Stimulated activated CD8-positive, alpha-beta memory T cell treated with anti-CD3 and anti-CD28 coated beads, Interleukin-7, amount 100 ng/mL, for 24 hours (primary cell): ENCODE measurements around the gene SHROOM4.

ENCODE experiments used
- DNase-seq: peaks from one replicate; pipeline ENCODE4 v3.0.0-alpha.2; 2020; ENCODE audit warnings: low read depth

Gene SHROOM4

DNA sequence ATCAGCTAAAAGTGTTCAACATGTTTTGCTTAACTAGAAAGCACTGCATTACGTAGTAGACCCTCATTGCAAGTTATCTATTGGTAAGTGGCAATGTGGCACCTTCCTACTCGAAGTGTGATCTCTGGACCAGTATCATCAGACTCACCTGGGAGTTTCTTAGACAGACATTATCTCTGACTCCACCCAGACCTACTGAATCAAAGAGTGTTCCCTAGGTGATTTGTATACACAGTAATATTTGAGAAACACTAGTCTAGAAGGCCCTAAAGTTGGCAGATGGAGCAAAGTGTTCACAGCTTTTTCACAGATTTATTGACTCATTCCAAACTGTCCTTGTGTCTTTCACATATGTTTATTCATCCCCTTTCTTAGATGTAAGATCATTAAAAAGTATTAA, 35.7 kb downstream of the SHROOM4 start:
- DNase-seq = no peak

DNA sequence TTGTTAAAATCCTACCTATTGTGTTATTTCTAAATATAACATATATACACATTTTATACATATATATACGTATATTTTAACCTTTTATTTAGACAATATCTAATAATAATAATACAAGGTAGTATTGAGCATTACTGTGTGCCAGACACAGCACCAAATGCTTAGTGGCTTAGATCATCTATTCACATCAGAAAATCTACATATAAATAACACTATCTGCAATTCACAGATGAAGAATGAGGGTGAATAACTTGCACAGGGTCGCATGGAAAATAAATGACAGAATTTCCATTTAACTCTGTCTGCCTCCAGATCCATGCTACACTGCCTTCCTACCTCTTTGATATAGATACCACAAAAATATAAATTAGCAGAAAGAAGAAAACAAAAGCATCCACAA, 37.7 kb downstream of the SHROOM4 start:
- no peak for DNase-seq

DNA sequence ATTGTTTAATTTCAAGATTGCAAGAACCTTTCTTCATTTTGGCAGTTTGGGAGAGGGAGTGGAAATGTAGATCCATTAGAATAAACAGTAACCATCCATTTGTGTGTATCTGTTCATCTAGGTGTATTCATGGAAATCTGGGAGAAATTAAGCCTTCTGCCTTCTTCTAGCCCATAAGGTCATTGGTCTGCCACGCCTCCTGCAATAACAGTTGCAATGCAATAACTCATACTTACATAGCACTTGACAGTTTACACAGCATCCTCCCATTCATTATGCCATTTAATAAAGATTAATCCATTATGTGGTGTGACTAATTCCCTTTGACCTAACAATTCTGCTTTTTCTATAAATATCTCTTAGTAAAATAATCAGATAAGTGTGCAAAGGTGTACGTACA, 42.6 kb downstream of the SHROOM4 start:
- no peak for DNase-seq

GRCh38 chrX:50770702-50771101, 43.3 kb downstream of the SHROOM4 start:
- no peak for DNase-seq

- no peak for DNase-seq
These were observed 44.5 kb downstream of the SHROOM4 start for GRCh38 chrX:50769389-50770063.

- no peak for DNase-seq
These were observed 45.2 kb downstream of the SHROOM4 start for GRCh38 chrX:50768801-50769200.

DNA sequence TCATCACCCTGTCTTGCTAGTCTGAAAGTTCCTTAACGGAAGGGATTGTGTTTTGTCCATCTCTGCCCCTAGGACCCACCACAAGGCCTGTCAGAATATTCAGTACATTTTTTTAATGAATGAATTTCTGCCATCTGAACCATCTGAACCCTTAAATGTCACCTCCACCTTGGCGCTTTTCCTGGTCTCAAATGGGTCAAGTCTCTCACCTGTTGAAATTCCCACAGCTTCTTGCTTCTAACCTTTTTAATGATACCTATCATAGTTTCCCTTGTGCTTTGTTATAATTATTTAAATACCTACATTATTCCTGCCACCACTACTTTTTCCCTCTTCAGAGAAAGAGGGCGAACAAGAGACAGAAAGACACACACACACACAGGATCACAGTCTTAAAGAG, 48.0 kb downstream of the SHROOM4 start:
- no peak for DNase-seq

DNA sequence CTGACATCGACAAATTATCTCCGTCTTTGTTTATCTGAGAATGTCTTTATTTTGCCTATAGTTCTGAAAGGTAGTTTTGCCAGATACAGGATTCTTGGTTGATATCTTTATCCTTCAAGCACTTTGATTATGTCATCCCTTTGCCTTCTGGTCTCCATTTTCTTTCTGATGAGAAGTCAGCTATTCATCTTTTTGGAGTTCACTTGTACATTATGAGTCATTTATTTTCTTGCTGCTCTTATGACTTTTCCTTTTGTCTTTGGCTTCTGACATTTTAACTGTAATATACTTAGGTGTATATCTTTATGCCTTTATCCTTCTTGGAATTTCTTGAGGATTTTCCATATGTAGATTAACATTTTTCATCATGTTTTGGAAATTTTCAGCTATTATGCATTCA, 51.4 kb downstream of the SHROOM4 start:
- DNase-seq = no peak

DNA sequence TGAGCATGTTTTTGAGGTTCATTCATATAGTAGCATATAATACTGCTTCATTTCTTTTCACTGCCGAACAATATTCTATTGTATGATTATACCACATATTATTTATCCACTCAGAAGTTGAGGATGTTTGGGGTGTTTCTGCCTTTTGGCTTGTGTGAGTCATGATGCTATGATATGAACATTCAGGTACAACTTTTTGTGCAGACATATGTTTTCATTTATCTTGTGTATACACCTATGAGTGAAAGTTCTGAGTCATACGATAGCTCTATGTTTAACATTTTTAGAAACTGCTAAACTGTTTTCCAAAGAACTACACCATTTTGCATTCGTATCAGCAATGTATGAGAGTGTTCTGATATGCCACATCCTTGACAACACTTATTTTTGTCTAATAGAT, 57.7 kb downstream of the SHROOM4 start:
- no peak for DNase-seq

DNA sequence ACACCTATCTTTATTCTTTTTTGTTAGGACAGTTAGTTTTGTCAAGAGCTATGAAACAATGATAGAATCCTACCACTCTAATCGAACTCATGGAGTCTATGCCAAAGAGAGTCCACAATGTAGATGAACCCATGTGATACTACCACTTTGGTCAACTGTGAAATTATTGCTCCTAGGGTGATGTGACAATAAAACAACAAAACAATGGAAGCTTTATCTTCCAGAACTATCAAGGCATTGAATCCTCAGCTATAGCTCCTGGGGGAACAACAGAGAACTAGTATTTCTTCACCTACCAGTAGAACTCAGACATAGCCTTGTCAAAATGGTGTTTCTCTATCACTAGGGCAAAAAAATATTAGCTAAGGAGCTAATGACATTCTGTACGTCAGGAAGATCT, 62.9 kb downstream of the SHROOM4 start:
- DNase-seq = no peak

- DNase-seq = no peak
These were observed 66.5 kb downstream of the SHROOM4 start for GRCh38 chrX:50747471-50747900.

DNA sequence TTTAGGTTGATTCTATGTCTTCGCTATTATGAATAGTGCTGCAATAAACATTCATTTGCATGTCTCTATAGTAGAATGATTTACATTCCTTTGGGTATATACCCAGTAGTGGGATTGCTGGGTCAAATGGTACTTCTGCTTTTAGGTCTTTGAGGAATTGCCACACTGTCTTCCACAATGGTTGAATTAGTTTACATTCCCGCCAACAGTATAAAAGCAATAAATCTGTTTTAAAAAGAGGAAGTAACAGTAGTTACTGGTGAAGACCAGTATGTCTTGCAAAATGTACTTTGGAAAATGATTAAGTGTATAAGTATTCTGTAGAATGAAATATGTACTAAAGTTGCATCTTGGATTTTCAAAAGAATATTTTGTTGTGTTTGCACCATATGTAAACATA, 77.3 kb downstream of the SHROOM4 start:
- no peak for DNase-seq

DNA sequence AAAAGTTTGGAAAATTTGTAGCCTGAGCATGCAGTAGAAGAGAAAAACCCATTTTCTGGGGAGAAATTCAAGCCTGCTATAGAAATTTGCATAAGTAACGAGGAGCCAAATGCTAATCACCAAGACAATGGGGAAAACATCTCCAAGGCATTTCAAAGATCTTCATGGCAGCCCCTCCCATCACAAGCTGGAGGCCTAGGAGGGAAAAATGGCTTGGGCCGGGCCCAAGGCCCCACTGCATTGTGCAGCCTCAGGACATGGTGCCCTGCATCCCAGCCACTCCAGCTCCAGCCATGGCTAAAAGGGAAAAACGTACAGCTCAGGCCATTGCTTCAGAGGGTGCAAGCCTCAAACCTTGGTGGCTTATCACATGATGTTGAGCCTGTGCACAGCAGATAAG, 87.7 kb downstream of the SHROOM4 start:
- no peak for DNase-seq

GRCh38 chrX:50725310-50725709, 88.7 kb downstream of the SHROOM4 start:
- no peak for DNase-seq

DNA sequence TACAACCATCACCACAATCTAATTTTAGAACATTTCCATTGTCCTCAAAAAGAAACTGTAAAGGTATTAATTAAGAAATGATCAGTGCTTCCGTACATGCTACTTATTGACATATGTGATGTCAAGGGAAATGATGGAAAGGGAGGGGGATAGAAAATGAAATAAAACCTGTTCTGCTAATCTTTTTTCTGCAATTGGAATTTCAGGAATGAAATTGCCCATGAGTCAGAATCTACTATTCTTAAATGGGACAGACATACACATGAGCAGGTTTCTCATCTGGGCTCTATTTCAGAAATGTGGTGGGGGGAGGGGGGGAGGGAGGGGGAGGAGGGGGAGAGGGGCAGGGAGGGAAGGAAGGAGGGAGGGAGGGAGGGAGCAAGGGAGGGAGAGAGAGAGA, 91.0 kb downstream of the SHROOM4 start:
- DNase-seq = no peak

DNA sequence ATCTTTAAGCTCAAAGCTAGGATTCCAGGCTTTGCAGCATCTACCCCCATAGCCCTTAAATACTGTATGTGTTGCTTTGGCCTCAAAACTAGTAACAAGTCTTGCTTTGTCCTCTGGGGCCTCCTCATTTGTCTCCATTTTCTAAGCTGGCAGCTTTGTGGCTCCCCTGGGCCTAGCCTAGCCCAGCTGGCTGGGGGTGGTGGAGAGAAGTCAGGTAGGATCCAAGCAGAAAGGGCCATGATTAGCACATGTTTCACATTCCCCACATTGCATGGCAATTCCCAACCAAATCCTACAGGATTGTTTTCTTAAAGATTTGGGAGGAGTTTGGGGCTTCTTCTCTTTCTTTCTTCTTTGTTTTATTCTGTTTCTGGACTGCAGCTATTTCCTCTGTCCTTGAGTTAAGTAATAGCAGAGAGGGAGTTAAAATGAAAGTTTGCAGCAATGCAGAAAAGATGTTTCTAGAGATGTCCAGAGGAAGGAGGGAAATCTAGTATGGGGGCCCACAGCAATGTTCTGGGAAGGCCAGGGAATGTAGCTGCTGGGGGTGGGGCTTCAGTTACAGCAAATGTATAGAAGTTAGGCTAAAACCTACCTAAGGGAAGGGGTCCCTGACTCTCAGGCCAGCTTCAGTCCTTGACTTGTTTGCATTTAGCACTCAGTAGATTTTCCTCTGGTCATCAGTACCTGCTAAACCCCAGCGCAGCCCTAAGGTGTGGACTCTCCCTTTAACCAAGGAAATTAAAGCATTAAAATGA, 92.1 kb downstream of the SHROOM4 start:
- no peak for DNase-seq

GRCh38 chrX:50719614-50720013, 94.4 kb downstream of the SHROOM4 start:
- DNase-seq = no peak

DNA sequence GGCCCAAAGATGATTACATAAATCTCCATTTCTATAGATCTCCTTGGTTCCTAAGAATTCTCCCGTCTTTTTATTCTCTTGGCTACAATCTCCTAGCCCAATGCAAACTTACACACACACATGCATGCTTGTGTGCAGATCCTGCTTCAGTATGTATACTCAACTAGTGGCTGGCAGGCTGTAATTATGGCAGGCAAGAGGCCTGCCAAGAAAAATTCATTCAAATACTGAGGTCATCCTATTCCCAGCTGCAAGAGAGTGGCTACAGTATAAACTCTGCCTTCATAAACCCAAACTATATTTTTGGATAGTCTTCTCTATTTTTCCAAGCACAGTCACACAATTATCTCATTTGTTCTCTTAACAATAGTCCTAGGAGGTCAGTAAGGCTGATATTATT, 95.2 kb downstream of the SHROOM4 start:
- DNase-seq = no peak

DNA sequence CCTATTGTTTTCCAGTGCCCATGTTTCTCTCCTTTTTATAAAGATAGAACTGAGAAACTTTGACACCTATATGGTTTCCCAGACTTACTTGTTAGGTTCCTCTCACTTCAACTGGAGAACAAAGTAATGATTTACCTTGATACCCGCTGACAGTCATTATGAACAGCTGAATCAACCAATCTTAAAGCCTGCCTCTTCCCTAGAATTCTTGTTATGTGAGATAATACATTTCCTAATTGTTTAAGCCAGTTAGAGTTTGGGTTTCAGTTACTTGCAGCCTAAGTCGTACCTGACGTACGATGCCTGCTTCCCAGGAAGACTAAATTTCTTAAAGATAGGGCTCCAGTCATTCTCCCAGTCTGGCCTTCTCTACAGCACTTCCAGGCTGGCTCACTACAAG, 97.3 kb downstream of the SHROOM4 start:
- no peak for DNase-seq

- no peak for DNase-seq
These were observed 101.2 kb downstream of the SHROOM4 start for GRCh38 chrX:50712777-50713176.

GRCh38 chrX:50711907-50712306, 102.1 kb downstream of the SHROOM4 start:
- no peak for DNase-seq

GRCh38 chrX:50707955-50708699, 105.9 kb downstream of the SHROOM4 start:
- no peak for DNase-seq

- no peak for DNase-seq
These were observed 106.6 kb downstream of the SHROOM4 start for GRCh38 chrX:50707405-50707804.
